Measurements from ENCODE around the gene DSCAM. TPM values are rescaled to one million over a fixed set of nuclear protein-coding genes. Genes with fewer than 3 reads are reported as not detected.

Gene DSCAM
- total and polyA plus RNA-seq, 2 donors (not counting 3 experiments of a cell fraction or from before 2014, with no cell fraction given), result not detected

- no peak overlapping the region for H3K9ac ChIP-seq (replicated peaks; ENCODE audit: extremely low read depth, insufficient read depth, low read length)
- DNase-seq (ENCODE audit: low read depth, low spot score) (no peak), FAIRE-seq (no peak)
- no peaks in the 10 kb centered on the region for H4K20me1 ChIP-seq (replicated peaks; ENCODE audit: control insufficient read depth, extremely low read depth, insufficient read depth, low read length)
- H3K4me2 ChIP-seq (ENCODE audit: insufficient read depth, low read length), result no peak overlapping the region
- dilution Hi-C loops (cut with MboI; ENCODE audit: extremely low pct_ligation_motif_present, low sequenced_read_pairs) (no loop called here), intact Hi-C loops (cut with micrococcal nuclease) (no loop called here)
- no peak overlapping the region for H3K4me3 ChIP-seq (replicated peaks in 1 of 3; ENCODE audit: insufficient read depth in 1 of 3, low read depth in 1 of 3, low read length in 3 of 3)
- no TSS peak for BruUV-seq (replicated peaks)
- H3K36me3 ChIP-seq (ENCODE audit: control insufficient read depth in 2 of 2, extremely low read depth in 1 of 2, insufficient read depth in 2 of 2, low read length in 2 of 2), result no peaks in the 10 kb centered on the region
- H3K4me1 ChIP-seq (ENCODE audit: control insufficient read depth, extremely low read depth, insufficient read depth, low read length), result no peaks in the 10 kb centered on the region
- TF ChIP-seq MAX (IDR thresholded peaks at IDR 0.05; ENCODE audit: insufficient read depth, insufficient read length) (no peak), POLR2A (IDR thresholded peaks at IDR 0.05; ENCODE audit: low read depth, low read length) (no peak), GATA2 (IDR thresholded peaks at IDR 0.05; ENCODE audit: insufficient read depth, insufficient read length, low read depth, low read length) (no peak), FOS (IDR thresholded peaks at IDR 0.05; ENCODE audit: borderline replicate concordance, insufficient read depth, low read length) (no peak), JUN (IDR thresholded peaks at IDR 0.05; ENCODE audit: borderline replicate concordance, insufficient read depth, insufficient read length, low read depth) (no peak), POLR2AphosphoS5 (IDR thresholded peaks at IDR 0.05; ENCODE audit: insufficient read depth, low read depth, low read length) (no peak), CTCF (IDR thresholded peaks at IDR 0.05; ENCODE audit: extremely low read depth in 1 of 2, insufficient read depth in 1 of 2, low read depth in 1 of 2, low read length in 2 of 2) (no peak), EZH2 (IDR thresholded peaks at IDR 0.05; ENCODE audit: borderline replicate concordance, low read depth, low read length, severe bottlenecking) (no peak), MYC (IDR thresholded peaks at IDR 0.05; ENCODE audit: low read depth, low read length) (no peak)
- no peaks in the 10 kb centered on the region for H3K27me3 ChIP-seq (ENCODE audit: control insufficient read depth in 2 of 2, insufficient read depth in 2 of 2, low read length in 2 of 2)
- no peaks in the 10 kb centered on the region for H3K79me2 ChIP-seq (ENCODE audit: control insufficient read depth, insufficient read depth, low read length)
- no peaks in the 10 kb centered on the region for H3K9me1 ChIP-seq (replicated peaks; ENCODE audit: control insufficient read depth, extremely low read depth, insufficient read depth, low read length)
- no peak overlapping the region for H2AFZ ChIP-seq (ENCODE audit: low read depth, low read length)
- no peak overlapping the region for H3K27ac ChIP-seq (ENCODE audit: insufficient read depth, low read depth, low read length)
- POLR2A ChIA-PET, result no interaction called here
- CTCF ChIA-PET, result interaction anchor here (0.6 kb wide), 1 partner anchor 191 kb away, joined by 3 read pairs; no protein-coding TSS in a partner anchor
- peaks cover 10% of the 10 kb centered on the region for H3K9me3 ChIP-seq (replicated peaks; ENCODE audit: control insufficient read depth, insufficient read depth, low read length)
Observed at GRCh38 chr21:40837456-40837855, 9.5 kb downstream of the DSCAM start.
